Caco-2 (cell line): ENCODE measurements around the gene ARHGAP15. TPM values are rescaled to one million over a fixed set of nuclear protein-coding genes. Genes with fewer than 3 reads are reported as not detected.

Experiments
- BruUV-seq: library from RNA; stranded (reverse); fragments of 400-500 nt; replicated peaks from 2 replicates; lab custom pipeline; 2021; lab: Mats Ljungman, UMichigan
- CTCF ChIA-PET: fragments of 300-600 bp; sonication (Branson Sonifier 250); formaldehyde crosslinking; loops from one replicate; lab custom pipeline; 2022; ENCODE audit warnings: antibody characterized with exemption; lab: Charles Lee
- POLR2A ChIA-PET: fragments of 300-600 bp; sonication (Branson Sonifier 250); formaldehyde crosslinking; loops from one replicate; lab custom pipeline; 2022; ENCODE audit warnings: antibody characterized with exemption; lab: Charles Lee
- DNase-seq, 2 experiments: peaks; one replicate each; pipeline versions ENCODE4 v3.0.0 to v3.0.0-alpha.2; 2020 to 2022
- H3K27me3 ChIP-seq: replicated peaks from 2 replicates; pipeline ENCODE4 v1.6.0; 2011; ENCODE audit warnings: low read length; ENCODE audit not compliant: control insufficient read depth, insufficient read depth
- H3K36me3 ChIP-seq: 2 replicates; pipeline ENCODE4 v1.5.1; 2011; ENCODE audit warnings: low read length; ENCODE audit not compliant: control insufficient read depth, insufficient read depth
- H3K4me1 ChIP-seq: fragments of 250-450 bp; sonication (Bioruptor Pico); 2 replicates; pipeline ENCODE4 v1.5.1; 2020; ENCODE audit warnings: mild to moderate bottlenecking
- H3K4me3 ChIP-seq: 2 replicates; pipeline ENCODE4 v1.5.1; 2011; ENCODE audit warnings: low read depth, mild to moderate bottlenecking, control low read depth, low read length
- H3K9me3 ChIP-seq: fragments of 250-450 bp; sonication (Bioruptor Pico); 2 replicates; pipeline ENCODE4 v1.5.1; 2020; ENCODE audit warnings: mild to moderate bottlenecking, moderate library complexity
- H3K27ac Mint-ChIP-seq: one replicate; pipeline ENCODE4 v1.8.0; 2022; ENCODE audit warnings: mixed read lengths; ENCODE audit not compliant: unreplicated experiment
- H3K27me3 Mint-ChIP-seq: one replicate; pipeline ENCODE4 v1.8.0; 2022; ENCODE audit warnings: mixed read lengths; ENCODE audit not compliant: insufficient read depth, unreplicated experiment
- H3K36me3 Mint-ChIP-seq: one replicate; pipeline ENCODE4 v1.8.0; 2022; ENCODE audit warnings: mild to moderate bottlenecking, mixed read lengths; ENCODE audit not compliant: insufficient read depth, unreplicated experiment
- H3K4me1 Mint-ChIP-seq: one replicate; pipeline ENCODE4 v1.8.0; 2022; ENCODE audit warnings: low read depth, mixed read lengths; ENCODE audit not compliant: unreplicated experiment
- H3K4me3 Mint-ChIP-seq: one replicate; pipeline ENCODE4 v1.8.0; 2022; ENCODE audit warnings: mild to moderate bottlenecking, moderate library complexity, mixed read lengths; ENCODE audit not compliant: unreplicated experiment
- H3K9me3 Mint-ChIP-seq: one replicate; pipeline ENCODE4 v1.8.0; 2022; ENCODE audit warnings: mixed read lengths; ENCODE audit not compliant: unreplicated experiment
- intact Hi-C: fragments of 100-400 bp; cut with micrococcal nuclease; formaldehyde crosslinking; loops from one replicate; pipeline ENCODE4 v1.10.0; 2022; ENCODE audit not compliant: unreplicated experiment
- total RNA-seq: library from RNA; stranded (reverse); gene quantifications from 2 replicates; pipeline ENCODE4 v1.2.3, GENCODE V29; 2022
- TF ChIP-seq, protein P1 (sequence below), 2 experiments: fragments of 200-600 bp in 1 of 2; IDR thresholded peaks; 1 replicate in 1 of 2; 2 replicates in 1 of 2; pipeline versions ENCODE4 v1.5.1 to v1.8.0; 2011 to 2022; ENCODE audit warnings: antibody characterized with exemption in 1 of 2, control low read depth in 1 of 2, inconsistent platforms in 1 of 2, low read depth in 1 of 2, low read length in 1 of 2, mild to moderate bottlenecking in 1 of 2, moderate library complexity in 1 of 2; ENCODE audit not compliant: insufficient read depth in 1 of 2, severe bottlenecking in 1 of 2, unreplicated experiment in 1 of 2

Gene ARHGAP15
- total RNA-seq, 1 experiment from 2014 or later = not detected

GRCh38 chr2:143742581-143742980, 613.4 kb downstream of the ARHGAP15 start:
- H3K27me3 Mint-ChIP-seq = no peaks in the 10 kb centered on the region
- H3K4me3 Mint-ChIP-seq = no peak overlapping the region
- H3K36me3 Mint-ChIP-seq = no peaks in the 10 kb centered on the region
- POLR2A ChIA-PET = no interaction called here
- Histone ChIP-seq H3K9me3 (no peaks in the 10 kb centered on the region), H3K4me1 (no peaks in the 10 kb centered on the region), H3K36me3 (no peaks in the 10 kb centered on the region), H3K4me3 (no peak overlapping the region), H3K27me3 (no peaks in the 10 kb centered on the region)
- BruUV-seq = no TSS peak
- no peaks in the 10 kb centered on the region for H3K9me3 Mint-ChIP-seq
- DNase-seq = no peak
- intact Hi-C loops = no loop called here
- peaks cover 5% of the 10 kb centered on the region for H3K4me1 Mint-ChIP-seq
- no peak overlapping the region for H3K27ac Mint-ChIP-seq
- CTCF ChIA-PET = no interaction called here
- TF ChIP-seq, protein P1, sequence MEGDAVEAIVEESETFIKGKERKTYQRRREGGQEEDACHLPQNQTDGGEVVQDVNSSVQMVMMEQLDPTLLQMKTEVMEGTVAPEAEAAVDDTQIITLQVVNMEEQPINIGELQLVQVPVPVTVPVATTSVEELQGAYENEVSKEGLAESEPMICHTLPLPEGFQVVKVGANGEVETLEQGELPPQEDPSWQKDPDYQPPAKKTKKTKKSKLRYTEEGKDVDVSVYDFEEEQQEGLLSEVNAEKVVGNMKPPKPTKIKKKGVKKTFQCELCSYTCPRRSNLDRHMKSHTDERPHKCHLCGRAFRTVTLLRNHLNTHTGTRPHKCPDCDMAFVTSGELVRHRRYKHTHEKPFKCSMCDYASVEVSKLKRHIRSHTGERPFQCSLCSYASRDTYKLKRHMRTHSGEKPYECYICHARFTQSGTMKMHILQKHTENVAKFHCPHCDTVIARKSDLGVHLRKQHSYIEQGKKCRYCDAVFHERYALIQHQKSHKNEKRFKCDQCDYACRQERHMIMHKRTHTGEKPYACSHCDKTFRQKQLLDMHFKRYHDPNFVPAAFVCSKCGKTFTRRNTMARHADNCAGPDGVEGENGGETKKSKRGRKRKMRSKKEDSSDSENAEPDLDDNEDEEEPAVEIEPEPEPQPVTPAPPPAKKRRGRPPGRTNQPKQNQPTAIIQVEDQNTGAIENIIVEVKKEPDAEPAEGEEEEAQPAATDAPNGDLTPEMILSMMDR (IDR thresholded peaks at IDR 0.05; ENCODE audit: insufficient read depth in 1 of 2, low read depth in 1 of 2, low read length in 1 of 2, severe bottlenecking in 1 of 2, unreplicated experiment in 1 of 2) = no peak

- peaks cover 5% of the 10 kb centered on the region for H3K4me1 Mint-ChIP-seq
- intact Hi-C loops = no loop called here
- no peaks in the 10 kb centered on the region for H3K9me3 Mint-ChIP-seq
- H3K27me3 Mint-ChIP-seq = no peaks in the 10 kb centered on the region
- ChIA-PET CTCF (no interaction called here), POLR2A (no interaction called here)
- no peaks in the 10 kb centered on the region for H3K4me1 ChIP-seq
- H3K4me3 Mint-ChIP-seq = no peak overlapping the region
- TF ChIP-seq, protein P1 (IDR thresholded peaks at IDR 0.05; ENCODE audit: insufficient read depth in 1 of 2, low read depth in 1 of 2, low read length in 1 of 2, severe bottlenecking in 1 of 2, unreplicated experiment in 1 of 2) = no peak
- no peaks in the 10 kb centered on the region for H3K9me3 ChIP-seq
- no peaks in the 10 kb centered on the region for H3K36me3 Mint-ChIP-seq
- BruUV-seq = no TSS peak
- no peaks in the 10 kb centered on the region for H3K36me3 ChIP-seq
- no peak overlapping the region for H3K4me3 ChIP-seq
- no peak for DNase-seq
- H3K27ac Mint-ChIP-seq = no peak overlapping the region
- no peaks in the 10 kb centered on the region for H3K27me3 ChIP-seq
Observed at GRCh38 chr2:143744114-143744513, 614.9 kb downstream of the ARHGAP15 start.

DNA sequence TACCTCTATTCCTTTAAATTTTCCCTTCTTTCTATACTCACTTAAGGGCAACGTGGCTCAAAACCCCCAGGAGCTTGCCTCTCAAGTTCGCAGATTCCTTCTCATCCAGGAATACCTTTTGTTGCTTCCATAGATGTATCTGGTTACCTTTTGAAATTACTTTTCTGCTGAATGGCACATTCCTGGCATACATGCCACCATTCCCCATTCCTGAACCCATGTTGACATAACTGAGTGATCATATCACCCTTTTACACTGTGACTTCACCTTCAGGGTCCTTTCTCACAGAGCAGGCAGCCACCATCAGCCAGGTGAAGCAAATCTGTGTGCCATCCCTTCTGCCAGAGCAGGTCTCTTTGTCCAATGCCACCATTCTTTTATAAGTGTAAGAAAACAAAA, 615.8 kb downstream of the ARHGAP15 start:
- H3K4me3 ChIP-seq = no peak overlapping the region
- no TSS peak for BruUV-seq
- H3K27ac Mint-ChIP-seq = no peak overlapping the region
- no peaks in the 10 kb centered on the region for H3K27me3 ChIP-seq
- no peaks in the 10 kb centered on the region for H3K27me3 Mint-ChIP-seq
- H3K4me3 Mint-ChIP-seq = no peak overlapping the region
- ChIA-PET CTCF (no interaction called here), POLR2A (no interaction called here)
- TF ChIP-seq, protein P1 (IDR thresholded peaks at IDR 0.05; ENCODE audit: insufficient read depth in 1 of 2, low read depth in 1 of 2, low read length in 1 of 2, severe bottlenecking in 1 of 2, unreplicated experiment in 1 of 2) = no peak
- no peaks in the 10 kb centered on the region for H3K4me1 ChIP-seq
- intact Hi-C loops = no loop called here
- H3K4me1 Mint-ChIP-seq = peaks cover 5% of the 10 kb centered on the region
- no peaks in the 10 kb centered on the region for H3K9me3 ChIP-seq
- no peaks in the 10 kb centered on the region for H3K9me3 Mint-ChIP-seq
- no peaks in the 10 kb centered on the region for H3K36me3 Mint-ChIP-seq
- no peaks in the 10 kb centered on the region for H3K36me3 ChIP-seq
- DNase-seq = no peak
